Endothelial cell of umbilical vein (primary cell): Measurements from ENCODE around the gene CA6. TPM values are rescaled to one million over a fixed set of nuclear protein-coding genes. Genes with fewer than 3 reads are reported as not detected.

Source experiments
- BruUV-seq: library from RNA; stranded (reverse); fragments of 400-500 nt; replicated peaks from 2 replicates; lab custom pipeline; 2021; lab: Mats Ljungman, UMichigan
- CTCF ChIA-PET: fragments of 300-600, 350-600 bp; sonication (Branson Sonifier 250); formaldehyde crosslinking; loops from one replicate; lab custom pipeline; 2021; ENCODE audit warnings: antibody characterized with exemption, inconsistent platforms; lab: Charles Lee
- POLR2A ChIA-PET: fragments of 300-600, 350-600 bp; sonication (Branson Sonifier 250); formaldehyde crosslinking; loops from one replicate; lab custom pipeline; 2021; ENCODE audit warnings: antibody characterized with exemption, inconsistent platforms; lab: Charles Lee
- DNase-seq: peaks from one replicate; pipeline ENCODE4 v3.0.0-alpha.2; 2011; ENCODE audit warnings: low read depth, low spot score
- FAIRE-seq: peaks from 2 replicates; lab custom pipeline; 2011; peaks lifted over from hg19 to GRCh38; lab: Jason Lieb, UNC
- H2AFZ ChIP-seq: 2 replicates; pipeline ENCODE4 v1.6.0; 2012; ENCODE audit warnings: low read depth, low read length, control low read depth, inconsistent platforms
- H3K27ac ChIP-seq: 2 replicates; pipeline ENCODE4 v1.5.1; 2011; ENCODE audit warnings: low read depth, mild to moderate bottlenecking, control low read depth, low read length, moderate library complexity; ENCODE audit not compliant: insufficient read depth
- H3K27me3 ChIP-seq, 2 experiments: 2 replicates each; pipeline versions ENCODE4 v1.6.0 to v1.6.1; 2011; ENCODE audit warnings: low read length in 2 of 2, mixed read lengths in 1 of 2; ENCODE audit not compliant: control insufficient read depth in 2 of 2, insufficient read depth in 2 of 2
- H3K36me3 ChIP-seq, 2 experiments: 2 replicates in 1 of 2; 3 replicates in 1 of 2; pipeline ENCODE4 v1.5.1; 2011; ENCODE audit warnings: low read length in 2 of 2, mild to moderate bottlenecking in 1 of 2, moderate library complexity in 1 of 2; ENCODE audit not compliant: control insufficient read depth in 2 of 2, insufficient read depth in 2 of 2; ENCODE audit errors: extremely low read depth in 1 of 2
- H3K4me1 ChIP-seq: 3 replicates; pipeline ENCODE4 v1.5.1; 2011; ENCODE audit warnings: mild to moderate bottlenecking, low read length; ENCODE audit not compliant: control insufficient read depth, insufficient read depth; ENCODE audit errors: extremely low read depth
- H3K4me2 ChIP-seq: 2 replicates; pipeline ENCODE4 v1.6.1; 2011; ENCODE audit warnings: low read length, control low read depth, mixed read lengths; ENCODE audit not compliant: insufficient read depth
- H3K4me3 ChIP-seq, 3 experiments: fragments of 200-600 bp in 1 of 3; sonication (generic), shearing (Covaris generic) in 1 of 3; replicated peaks in 1 of 3; 2 replicates each; pipeline ENCODE4 v1.5.1; 2011 to 2016; ENCODE audit warnings: control low read depth in 3 of 3, low read length in 3 of 3, mild to moderate bottlenecking in 2 of 3, inconsistent platforms in 1 of 3, low read depth in 1 of 3, moderate library complexity in 1 of 3; ENCODE audit not compliant: insufficient read depth in 1 of 3
- H3K79me2 ChIP-seq: 2 replicates; pipeline ENCODE4 v1.6.0; 2012; ENCODE audit warnings: low read length, inconsistent platforms; ENCODE audit not compliant: control insufficient read depth, insufficient read depth
- H3K9ac ChIP-seq: replicated peaks from 2 replicates; pipeline ENCODE3; 2011; ENCODE audit warnings: low read length, control low read depth; ENCODE audit not compliant: insufficient read depth; ENCODE audit errors: extremely low read depth
- H3K9me1 ChIP-seq: replicated peaks from 3 replicates; pipeline ENCODE4 v1.6.0; 2011; ENCODE audit warnings: mild to moderate bottlenecking, low read length; ENCODE audit not compliant: control insufficient read depth, insufficient read depth; ENCODE audit errors: extremely low read depth
- H3K9me3 ChIP-seq: replicated peaks from 2 replicates; pipeline ENCODE4 v1.5.1; 2012; ENCODE audit warnings: low read length, inconsistent platforms; ENCODE audit not compliant: control insufficient read depth, insufficient read depth
- H4K20me1 ChIP-seq: replicated peaks from 2 replicates; pipeline ENCODE3; 2011; ENCODE audit warnings: mild to moderate bottlenecking, low read length; ENCODE audit not compliant: control insufficient read depth, insufficient read depth; ENCODE audit errors: extremely low read depth
- EZH2 ChIP-seq: IDR thresholded peaks from 2 replicates; pipeline ENCODE4 v1.6.1; 2012; ENCODE audit warnings: borderline replicate concordance, low read depth, mild to moderate bottlenecking, moderate library complexity, low read length, inconsistent platforms; ENCODE audit not compliant: severe bottlenecking
- FOS ChIP-seq: IDR thresholded peaks from 2 replicates; pipeline ENCODE4 v1.6.1; 2011; ENCODE audit warnings: mild to moderate bottlenecking, low read length, moderate library complexity, borderline replicate concordance; ENCODE audit not compliant: insufficient read depth
- GATA2 ChIP-seq: IDR thresholded peaks from 2 replicates; pipeline ENCODE4 v1.7.0; 2011; ENCODE audit warnings: low read depth, mild to moderate bottlenecking, moderate library complexity, mixed read lengths, low read length; ENCODE audit not compliant: insufficient read length, insufficient read depth
- JUN ChIP-seq: IDR thresholded peaks from 2 replicates; pipeline ENCODE4 v1.6.1; 2011; ENCODE audit warnings: borderline replicate concordance, low read depth; ENCODE audit not compliant: insufficient read length, insufficient read depth
- MYC ChIP-seq: IDR thresholded peaks from one replicate; pipeline ENCODE4 v1.6.1; 2011; ENCODE audit warnings: mild to moderate bottlenecking, low read depth, low read length
- POLR2A ChIP-seq: IDR thresholded peaks from 2 replicates; pipeline ENCODE4 v1.6.1; 2012; ENCODE audit warnings: low read depth, mild to moderate bottlenecking, control low read depth, low read length
- POLR2AphosphoS5 ChIP-seq: IDR thresholded peaks from 2 replicates; pipeline ENCODE4 v1.6.1; 2012; ENCODE audit warnings: low read depth, mild to moderate bottlenecking, control low read depth, low read length, moderate library complexity; ENCODE audit not compliant: insufficient read depth
- dilution Hi-C: fragments of 300-500 bp; cut with MboI; formaldehyde crosslinking; loops from one replicate; pipeline ENCODE4 v1.15.0; 2019; ENCODE audit warnings: low sequenced_read_pairs; ENCODE audit not compliant: extremely low pct_ligation_motif_present
- intact Hi-C: fragments of 100-400 bp; cut with micrococcal nuclease; formaldehyde crosslinking; loops from one replicate; pipeline ENCODE4 v1.10.0; 2022
- polyA plus RNA-seq, 4 experiments: library from polyadenylated mRNA; depleted of rRNA in 3 of 4; stranded (reverse) in 3 of 4; unstranded in 1 of 4; fragments of >200 nt; gene quantifications; 2 replicates each; pipeline versions ENCODE4 v1.2.1 to v1.2.3, GENCODE V29; 2011 to 2012; ENCODE audit warnings: missing spikeins in 1 of 4
- total RNA-seq: library from RNA; stranded (reverse); gene quantifications from 2 replicates; pipeline ENCODE4 v1.2.3, GENCODE V29; 2021
- TF ChIP-seq, protein P1 (sequence below): IDR thresholded peaks from 2 replicates; pipeline ENCODE4 v1.6.1; 2011; ENCODE audit not compliant: insufficient read depth, insufficient read length
- TF ChIP-seq, protein P2 (sequence below), 2 donors: IDR thresholded peaks; 1 replicate in 1 of 2; 2 replicates in 1 of 2; pipeline ENCODE4 v1.5.1; 2011; ENCODE audit warnings: low read length in 2 of 2, mild to moderate bottlenecking in 2 of 2, moderate library complexity in 2 of 2, control low read depth in 1 of 2, inconsistent platforms in 1 of 2, low read depth in 1 of 2; ENCODE audit not compliant: insufficient read depth in 1 of 2; ENCODE audit errors: extremely low read depth in 1 of 2

CA6 gene
- total and polyA plus RNA-seq, 2 donors (not counting 3 experiments of a cell fraction or from before 2014, with no cell fraction given), result not detected

DNA sequence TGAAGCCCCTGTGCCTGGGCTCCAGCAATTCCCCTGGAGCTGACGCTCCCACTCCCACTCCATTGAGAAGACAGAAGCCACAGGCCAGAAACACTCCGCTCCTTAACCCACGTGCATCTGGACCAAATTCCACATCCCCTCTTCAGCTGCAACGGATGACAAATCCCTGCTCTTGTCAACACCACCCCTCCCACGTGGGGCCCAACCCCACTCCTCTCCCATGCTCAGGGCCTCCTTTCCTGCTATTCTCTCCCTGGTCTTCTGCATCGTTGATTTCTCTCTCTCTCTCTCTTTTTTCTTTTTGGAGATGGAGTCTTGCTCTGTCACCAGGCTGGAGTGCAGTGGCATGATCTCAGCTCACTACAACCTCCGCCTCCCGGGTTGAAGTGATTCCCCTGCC, 18.3 kb downstream of the CA6 start:
- H3K36me3 ChIP-seq, result no peaks in the 10 kb centered on the region
- H3K27me3 ChIP-seq, result no peaks in the 10 kb centered on the region
- intact Hi-C loops, result loop anchor here (1.0 to 5.0 kb wide), 3 partner anchors 22 to 45 kb away; no protein-coding TSS in a partner anchor
- H3K79me2 ChIP-seq, result no peaks in the 10 kb centered on the region
- DNase-seq, result no peak
- TF ChIP-seq EZH2 (no peak), POLR2A (no peak), GATA2 (no peak), POLR2AphosphoS5 (no peak), MYC (no peak), FOS (no peak), JUN (no peak)
- TF ChIP-seq, protein P1, sequence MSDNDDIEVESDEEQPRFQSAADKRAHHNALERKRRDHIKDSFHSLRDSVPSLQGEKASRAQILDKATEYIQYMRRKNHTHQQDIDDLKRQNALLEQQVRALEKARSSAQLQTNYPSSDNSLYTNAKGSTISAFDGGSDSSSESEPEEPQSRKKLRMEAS, result no peak
- TF ChIP-seq, protein P2, sequence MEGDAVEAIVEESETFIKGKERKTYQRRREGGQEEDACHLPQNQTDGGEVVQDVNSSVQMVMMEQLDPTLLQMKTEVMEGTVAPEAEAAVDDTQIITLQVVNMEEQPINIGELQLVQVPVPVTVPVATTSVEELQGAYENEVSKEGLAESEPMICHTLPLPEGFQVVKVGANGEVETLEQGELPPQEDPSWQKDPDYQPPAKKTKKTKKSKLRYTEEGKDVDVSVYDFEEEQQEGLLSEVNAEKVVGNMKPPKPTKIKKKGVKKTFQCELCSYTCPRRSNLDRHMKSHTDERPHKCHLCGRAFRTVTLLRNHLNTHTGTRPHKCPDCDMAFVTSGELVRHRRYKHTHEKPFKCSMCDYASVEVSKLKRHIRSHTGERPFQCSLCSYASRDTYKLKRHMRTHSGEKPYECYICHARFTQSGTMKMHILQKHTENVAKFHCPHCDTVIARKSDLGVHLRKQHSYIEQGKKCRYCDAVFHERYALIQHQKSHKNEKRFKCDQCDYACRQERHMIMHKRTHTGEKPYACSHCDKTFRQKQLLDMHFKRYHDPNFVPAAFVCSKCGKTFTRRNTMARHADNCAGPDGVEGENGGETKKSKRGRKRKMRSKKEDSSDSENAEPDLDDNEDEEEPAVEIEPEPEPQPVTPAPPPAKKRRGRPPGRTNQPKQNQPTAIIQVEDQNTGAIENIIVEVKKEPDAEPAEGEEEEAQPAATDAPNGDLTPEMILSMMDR (IDR thresholded peaks at IDR 0.05; ENCODE audit: extremely low read depth in 1 of 2, insufficient read depth in 1 of 2, low read depth in 1 of 2, low read length in 2 of 2), result no peak
- H3K4me1 ChIP-seq, result peaks cover 3% of the 10 kb centered on the region
- ChIA-PET POLR2A (no interaction called here), CTCF (interaction anchor here (0.9 to 4.0 kb wide), 19 partner anchors 9 to 138 kb away, joined by 3 to 64 read pairs (median 7); no protein-coding TSS in a partner anchor)
- FAIRE-seq, result no peak
- no TSS peak for BruUV-seq
- H3K4me3 ChIP-seq, result no peak overlapping the region
- dilution Hi-C loops, result no loop called here
- H3K9ac ChIP-seq, result no peak overlapping the region
- no peaks in the 10 kb centered on the region for H4K20me1 ChIP-seq
- no peak overlapping the region for H2AFZ ChIP-seq
- H3K9me3 ChIP-seq, result no peaks in the 10 kb centered on the region
- no peak overlapping the region for H3K27ac ChIP-seq
- H3K4me2 ChIP-seq, result no peak overlapping the region
- no peaks in the 10 kb centered on the region for H3K9me1 ChIP-seq
